Measurements from ENCODE around the gene MZF1.

The MZF1 gene

DNA sequence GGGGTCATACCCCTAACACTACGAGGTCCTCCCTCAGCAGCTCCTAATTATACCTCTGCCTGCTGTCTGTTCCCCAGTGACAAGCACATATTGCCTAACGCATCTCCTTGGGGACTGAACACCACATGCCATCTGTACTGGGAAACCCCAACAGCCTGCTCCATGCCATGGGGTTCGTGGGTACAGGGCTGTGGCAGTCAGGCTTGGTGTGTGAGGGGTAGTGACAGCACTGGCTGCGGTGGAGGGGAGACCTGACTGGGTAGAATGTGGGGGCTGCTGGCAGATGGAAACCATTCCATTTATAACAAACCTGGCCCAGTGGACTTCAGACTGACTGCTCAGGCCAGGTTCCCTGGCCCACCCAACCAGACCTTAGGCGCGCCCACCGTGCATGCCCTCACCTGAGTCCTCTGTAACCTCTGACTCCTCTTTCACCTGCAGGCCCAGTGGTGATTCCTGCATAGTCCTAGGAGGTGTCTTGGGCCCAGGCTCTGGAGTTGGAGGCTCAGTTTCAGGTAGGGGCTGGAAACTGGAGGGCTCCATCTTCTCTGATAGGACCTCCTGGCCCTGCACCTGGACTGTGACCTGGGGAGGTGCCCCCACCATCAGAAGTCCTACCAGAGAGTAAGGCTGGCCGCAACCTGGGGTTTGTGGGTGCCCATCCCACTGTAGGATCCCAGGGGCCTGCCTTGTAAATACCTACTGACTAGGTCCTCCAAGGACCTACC lies 3.0 kb downstream of the MZF1 start:
- DNase-seq = no peak

DNA sequence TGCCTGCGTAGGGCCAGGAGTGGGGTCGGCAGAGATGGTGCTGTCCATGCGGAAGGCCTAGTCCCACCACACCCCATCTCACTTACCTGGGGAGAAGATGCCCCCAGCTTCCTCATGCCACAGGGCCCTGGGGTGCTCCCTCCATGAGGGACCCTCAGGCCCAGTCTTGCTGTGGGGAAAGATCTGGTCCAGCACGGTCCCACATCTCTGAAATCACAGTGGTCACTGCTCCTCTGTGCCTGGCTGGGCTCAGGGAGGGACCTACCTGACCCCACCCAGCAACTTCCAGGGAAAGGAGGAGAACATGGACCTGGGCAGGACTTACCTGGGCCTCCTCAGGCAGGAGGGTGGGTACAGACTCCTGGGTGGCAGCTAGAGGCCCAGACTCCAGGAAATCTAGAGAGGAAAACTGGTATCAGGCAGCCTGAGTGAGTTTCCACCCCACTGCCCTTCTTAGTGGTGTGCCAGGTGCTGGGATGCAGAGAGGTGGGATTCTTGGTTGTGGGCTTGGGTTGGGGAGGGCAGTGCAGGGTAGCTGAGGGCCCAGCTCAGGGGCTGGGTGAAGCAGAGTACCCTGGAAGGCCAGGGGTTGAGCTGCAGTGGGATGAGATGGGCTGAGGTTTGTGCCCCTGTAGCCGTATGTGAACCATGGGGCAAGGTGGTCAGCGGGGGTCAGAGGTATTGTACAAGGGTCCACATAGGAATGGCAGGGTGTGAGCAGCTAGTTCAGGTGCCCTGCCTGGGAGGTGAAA lies 3.8 kb downstream of the MZF1 start:
- no peak for DNase-seq

DNA sequence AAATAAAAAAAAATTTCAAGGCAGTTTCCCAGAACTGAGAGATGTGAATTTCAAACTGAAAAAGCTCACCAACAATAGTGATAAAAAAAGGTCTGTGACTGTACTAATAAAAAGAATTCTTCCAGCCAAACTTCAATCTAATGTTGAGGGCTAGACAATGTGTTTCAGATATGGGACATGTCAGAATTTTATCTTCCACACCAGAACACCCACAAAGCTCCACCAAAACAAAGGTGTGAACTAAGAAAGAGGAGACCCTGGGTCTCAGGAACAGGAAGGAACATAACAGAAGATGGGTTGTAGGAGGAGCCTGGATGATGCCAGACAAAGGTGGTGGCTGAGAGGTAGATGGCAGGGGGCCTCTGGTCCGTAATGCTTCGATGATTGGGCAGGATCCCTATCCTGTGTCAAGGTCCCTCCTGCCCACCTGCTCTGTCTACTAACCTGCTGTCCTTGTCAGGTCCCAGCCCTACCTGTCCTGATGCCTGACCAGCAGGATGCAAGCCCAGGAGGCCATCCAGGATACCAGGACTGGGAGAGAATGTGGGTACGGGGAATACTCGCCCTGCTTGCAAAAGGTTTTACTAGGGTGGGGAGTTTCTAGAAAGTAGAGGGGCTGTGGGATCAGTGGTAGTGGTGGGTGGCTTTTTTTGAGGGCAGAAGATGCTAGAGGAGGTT lies 4.5 kb downstream of the MZF1 start:
- DNase-seq = no peak

DNA sequence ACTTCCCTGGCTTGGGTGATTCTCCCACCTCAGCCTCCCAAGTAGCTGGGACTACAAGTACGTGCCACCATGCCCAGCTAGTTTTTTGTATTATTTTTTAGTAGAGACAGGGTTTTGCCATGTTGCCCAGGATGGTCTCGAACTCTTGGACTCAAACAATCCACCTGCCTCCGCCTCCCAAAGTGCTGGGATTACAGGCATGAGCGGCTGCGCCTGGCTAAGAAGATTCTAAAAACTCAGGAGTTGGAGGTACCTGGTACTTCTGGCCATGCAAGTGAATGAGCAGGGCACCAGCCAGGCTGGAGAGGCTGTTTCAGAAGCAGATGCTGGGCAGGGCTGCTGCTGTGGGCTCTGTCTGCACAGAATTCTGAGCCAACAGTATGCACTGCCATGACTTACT lies 6.1 kb downstream of the MZF1 start:
- DNase-seq = no peak

DNA sequence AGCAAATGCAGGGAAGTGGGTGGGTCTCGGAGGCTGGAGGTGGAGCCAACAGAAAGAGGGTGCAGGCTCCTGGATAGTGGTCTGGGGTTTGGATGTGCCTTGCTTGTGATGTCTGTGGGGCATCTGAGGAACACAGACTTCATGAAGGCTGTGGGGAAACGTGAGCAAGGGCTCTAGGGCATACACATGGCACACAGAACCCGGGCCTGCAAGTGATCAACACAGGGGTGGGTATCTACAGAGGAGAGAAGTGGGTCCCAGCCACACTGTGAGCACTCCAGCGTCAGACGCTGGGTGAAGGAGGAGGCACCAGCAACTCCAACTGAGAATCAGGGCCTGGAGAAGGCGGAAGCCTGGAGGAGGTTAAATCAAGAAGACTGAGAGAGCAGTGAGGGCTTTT lies 9.3 kb downstream of the MZF1 start:
- no peak for DNase-seq

DNA sequence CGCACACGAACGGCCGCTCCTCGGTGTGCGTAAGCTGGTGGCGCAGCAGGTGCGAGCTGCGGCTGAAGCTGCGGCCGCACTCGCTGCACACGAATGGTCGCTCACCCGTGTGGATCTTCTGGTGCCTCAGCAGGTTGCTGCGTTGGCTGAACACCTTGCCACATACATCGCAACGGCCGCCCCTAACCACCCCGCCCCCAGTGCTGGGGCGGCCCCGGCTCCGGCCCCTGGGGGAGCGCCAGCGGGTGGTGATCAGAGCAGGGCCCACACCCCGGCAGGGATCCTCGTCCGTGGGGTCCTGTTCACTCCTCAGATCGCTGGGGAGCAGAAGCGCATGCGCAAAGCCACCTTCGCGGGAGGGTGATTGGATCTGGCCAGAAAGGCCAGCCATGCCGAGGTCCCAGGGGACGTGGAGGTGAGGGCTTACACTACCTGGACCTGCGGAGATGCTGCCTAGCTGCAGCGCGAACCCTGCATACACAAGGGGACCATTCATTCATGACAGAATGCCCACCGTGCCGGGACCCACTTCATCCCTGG lies 10.0 kb downstream of the MZF1 start:
- DNase-seq = no peak

DNA sequence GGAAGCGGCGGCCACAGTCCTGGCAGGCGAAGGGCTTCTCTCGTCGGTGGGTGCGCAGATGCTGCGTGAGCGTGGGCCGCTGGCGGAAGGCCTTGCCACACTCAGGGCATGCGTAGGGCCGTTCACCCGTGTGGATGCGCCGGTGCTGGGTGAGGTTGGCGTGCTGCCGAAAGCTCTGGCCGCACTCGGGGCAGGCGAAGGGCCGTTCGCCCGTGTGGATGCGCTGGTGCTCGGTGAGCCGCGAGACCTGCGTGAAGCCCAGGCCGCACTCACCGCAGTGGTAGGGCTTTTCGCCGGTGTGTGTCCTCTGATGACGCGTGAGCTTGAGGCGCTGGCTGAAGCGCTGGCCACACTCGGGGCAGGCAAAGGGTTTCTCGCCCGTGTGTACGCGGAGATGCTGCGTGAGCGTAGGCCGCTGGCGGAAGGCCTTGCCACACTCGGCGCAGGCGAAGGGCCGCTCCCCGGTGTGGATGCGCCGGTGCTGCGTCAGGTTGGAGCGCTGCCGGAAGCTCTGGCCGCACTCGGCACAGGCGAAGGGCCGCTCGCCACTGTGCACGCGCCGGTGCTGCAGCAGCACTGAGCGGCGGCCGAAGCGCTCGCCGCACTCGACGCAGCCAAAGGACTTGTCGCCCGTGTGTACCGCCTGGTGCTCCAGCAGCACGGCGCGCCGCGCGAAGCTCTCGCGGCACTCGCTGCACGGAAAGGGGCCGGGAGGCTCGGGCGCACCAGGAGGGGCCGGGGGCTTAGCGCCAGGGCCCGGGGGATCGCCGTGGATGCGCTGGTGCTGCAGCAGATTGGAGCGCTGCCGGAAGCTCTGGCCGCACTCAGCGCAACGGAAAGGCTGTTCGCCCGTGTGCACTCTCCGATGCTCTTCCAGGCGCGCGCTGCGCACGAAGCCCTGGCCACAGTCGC lies 10.8 kb downstream of the MZF1 start:
- no peak for DNase-seq

DNA sequence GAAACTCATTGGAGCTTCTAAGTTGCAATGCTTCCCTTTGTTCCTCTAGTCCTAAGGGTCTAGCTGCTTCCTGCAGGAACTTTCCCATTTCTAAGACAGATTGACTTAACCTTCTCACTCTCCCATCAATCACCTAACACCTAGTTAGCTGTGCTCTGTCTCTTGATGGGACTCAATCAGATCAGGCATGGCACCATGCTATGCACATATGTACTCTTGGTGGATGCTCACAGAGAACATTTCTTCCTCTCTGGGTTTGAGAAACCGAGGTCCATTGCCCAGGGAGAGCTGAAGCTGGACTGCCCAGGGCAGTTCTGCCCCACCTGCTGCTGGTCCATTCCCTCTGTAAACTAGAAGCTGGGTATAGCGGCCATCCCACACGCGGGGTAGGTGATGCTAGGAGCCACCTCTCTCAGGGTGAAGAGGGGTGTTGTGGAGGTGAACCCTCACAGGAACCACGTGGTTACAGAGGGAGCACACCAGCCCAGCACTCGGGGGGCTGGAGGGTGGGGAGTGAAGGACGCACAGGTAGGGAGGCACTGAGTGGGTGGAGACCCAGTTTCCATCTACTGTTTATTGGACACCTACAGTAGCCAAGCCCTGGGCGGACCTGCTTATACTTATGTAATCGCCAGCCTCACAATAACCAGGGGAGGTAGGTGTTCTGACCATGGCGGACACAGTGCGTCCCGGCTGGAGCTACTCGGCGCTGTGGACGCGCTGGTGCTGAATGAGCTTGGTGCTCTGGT lies 11.6 kb downstream of the MZF1 start:
- DNase-seq = no peak

DNA sequence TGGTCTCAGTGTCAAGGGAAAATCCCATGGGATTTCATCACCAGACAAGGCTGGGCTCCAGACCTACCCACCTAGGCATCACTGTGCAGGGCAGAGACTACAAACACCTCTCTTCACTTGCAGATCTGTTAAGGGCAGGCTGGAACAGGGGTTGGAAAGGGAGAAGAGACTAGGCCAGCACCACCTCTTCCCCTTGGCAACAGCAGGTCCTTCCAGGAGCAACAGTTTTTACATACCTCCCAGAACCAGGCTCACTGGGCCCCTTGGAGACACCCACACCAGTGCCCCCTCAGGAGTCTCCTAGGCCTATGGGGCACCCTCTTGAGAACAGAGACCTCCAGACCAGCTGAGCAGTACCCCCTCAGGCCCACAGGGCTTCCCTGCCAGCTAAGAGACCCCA lies 12.2 kb downstream of the MZF1 start:
- DNase-seq = no peak

DNA sequence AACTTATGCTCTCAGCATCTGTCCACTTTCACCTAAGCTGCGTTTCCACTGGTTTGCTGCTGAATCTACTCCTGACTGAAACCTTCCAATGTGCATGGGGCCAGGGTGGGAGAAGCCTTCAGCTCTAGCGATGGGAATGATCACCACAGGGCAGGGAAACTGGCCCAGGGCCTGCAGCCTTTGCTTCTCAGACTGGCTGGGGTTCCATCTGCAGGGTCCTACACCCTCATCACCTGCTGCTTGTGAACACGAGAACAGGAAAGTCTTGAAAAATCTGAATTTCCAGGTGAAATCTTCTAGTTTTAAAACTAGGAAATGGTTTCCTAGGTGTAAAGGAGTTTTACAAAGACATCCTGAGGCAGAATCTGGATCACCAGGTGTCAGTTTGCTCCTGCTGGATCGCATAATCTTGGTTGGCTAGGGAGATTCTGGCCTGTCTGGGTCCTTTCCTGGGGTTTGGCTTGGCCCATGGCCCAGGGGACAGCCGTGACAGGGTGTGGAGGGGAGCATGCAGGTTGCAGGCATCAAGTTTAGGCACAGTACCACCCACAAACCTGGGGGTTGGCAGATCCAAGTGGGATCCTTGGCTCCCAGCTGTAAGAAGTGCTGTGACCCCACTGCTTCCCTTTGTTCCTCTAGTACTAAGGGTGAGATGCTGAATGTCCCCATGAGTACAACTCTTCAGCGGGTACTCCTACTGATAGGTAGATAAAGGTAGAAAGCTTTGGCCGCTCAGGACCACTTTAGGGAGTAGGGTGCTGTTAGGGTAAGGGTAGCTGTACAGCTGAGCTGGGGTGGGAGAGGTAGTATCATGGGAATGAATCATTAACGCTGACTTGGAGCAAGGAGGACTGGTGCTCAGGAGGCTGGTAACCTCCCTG lies 12.9 kb downstream of the MZF1 start:
- DNase-seq = no peak

DNA sequence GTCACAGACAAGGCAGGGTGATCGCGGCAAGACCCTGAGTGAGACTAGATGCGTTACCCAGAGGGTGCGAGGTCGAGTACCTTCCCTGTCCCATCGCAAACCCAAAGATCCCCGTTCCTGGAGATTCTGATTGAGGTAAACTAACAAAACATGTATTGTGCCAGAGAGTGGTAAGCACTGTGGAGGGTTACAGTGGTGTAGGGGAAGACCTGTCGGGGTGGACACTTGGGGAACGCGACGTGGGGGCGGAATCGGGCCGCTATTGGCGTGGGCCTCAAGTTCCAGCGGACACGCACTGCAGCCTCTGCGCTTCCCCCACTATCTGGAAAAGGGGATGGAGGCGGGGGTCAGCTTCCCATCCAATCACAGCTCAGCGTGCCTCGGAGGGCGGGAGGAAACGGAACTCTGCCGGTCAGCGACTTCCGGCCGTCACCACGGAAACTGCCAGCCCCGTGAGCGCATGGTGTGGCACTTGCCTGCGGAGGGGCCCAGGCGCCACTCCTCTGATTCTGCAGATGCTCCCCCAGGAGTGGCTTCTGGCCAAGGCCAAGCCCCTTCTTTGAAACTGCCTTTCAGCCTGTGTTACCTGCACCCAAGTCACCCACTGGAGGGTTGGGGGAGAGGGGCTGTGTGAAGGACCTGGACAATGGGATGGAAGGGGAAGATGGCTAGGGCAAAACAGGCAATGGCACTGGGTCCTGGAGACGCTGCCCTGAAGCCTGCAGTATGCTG lies 13.7 kb downstream of the MZF1 start:
- no peak for DNase-seq

DNA sequence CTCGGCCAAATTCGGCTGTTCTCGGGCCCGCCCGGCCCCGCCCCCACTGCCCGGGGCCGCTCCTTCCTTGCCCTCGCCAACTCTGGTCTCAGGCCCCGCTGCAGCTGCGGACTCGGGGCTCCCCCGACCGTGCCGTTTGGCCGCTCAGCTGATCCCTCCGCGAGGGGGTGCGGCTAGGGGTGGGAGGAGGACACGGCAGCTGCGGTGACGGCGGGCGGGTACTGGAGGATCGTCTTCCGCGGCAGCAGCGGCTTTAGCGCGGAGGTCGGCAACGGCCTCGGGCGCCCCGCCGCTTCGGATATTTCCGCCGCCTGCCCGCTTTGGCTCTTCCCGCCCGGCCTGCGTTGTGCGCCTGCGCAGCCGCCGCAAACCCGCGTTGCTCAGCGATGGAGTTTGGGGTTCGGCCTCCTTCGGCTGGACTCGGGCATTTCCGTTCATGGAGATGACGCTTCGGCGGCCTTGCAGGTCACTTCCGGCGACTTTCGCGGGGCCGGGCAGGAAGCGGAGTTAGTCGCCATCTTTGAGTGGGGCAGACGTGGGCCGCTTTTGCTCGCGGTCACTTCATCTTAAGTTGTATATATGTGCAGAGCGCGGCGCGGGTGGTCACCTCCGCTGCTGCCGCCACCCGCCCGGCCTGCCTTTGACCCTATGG lies 14.4 kb downstream of the MZF1 start:
- no peak for DNase-seq

DNA sequence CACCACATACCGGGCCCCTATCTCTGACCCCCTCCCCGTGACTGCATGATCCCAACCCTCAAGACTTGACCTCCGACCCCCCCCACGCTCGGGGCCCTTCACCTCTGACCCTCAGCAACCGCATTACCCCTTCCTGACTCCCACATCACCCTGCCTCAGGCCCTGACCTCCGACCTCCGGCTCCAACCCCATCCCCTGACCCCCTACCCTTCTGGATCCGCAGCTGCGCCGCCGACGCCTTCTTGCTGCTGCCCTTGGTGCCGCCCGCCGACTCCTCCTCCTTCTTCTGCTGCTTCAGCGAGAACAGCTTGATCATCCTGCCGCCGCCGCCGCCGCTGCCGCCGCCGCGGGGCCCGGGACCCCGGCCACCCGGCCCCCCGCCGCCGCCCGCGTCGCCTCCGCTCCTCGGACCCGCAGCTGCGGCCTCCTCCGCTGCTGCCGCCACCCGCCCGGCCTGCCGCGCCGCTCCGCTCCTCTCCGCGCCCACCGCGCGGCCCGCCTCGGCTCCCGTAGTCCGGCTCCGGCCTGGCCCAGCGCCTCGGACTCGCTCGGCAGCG lies 15.0 kb downstream of the MZF1 start, which contains the start of gene UBE2M:
UBE2M (minus strand) TSS at position 546 of the 557 bp plus-strand sequence; CDS start at position 316, 230 bp downstream.
- no peak for DNase-seq

DNA sequence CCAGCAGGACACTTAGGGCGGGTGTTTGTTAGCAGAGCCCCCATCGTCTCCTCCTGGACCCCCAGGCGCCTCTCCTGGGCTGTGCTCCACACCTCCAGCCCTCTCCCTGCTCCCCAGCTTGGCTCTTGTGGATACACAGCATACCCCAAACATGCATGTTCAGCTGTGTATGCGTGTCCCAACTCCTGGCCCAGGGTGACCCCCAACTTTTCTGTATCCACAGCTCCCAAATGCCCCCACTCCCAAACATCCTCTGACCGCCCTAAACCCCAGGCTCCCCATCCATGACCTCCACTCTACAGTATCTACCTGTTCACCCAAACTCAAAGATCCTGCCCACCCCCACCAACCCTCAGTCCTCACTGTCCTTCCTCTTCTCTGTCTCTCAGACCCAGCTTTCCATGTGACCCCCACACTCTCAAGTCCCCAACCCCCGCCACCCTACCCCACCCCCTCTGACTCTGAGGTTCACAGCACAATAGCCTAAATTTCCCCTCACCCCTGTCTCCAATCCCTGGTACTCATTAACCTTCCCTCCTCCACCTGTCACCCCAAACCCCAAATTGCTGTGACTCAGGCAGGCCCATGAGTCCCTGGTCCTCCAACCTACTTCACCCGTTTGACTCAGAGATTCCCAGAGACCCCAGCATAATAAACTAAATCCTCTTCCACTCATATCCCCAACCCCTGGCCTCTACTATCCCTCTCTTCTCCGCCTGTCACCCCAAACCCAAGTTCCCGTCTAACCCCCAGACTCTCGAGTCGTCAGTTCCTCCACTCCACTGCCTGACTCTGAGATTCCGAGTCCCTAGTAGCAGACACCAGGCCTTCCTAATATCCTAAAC lies 15.7 kb downstream of the MZF1 start:
- DNase-seq = no peak

DNA sequence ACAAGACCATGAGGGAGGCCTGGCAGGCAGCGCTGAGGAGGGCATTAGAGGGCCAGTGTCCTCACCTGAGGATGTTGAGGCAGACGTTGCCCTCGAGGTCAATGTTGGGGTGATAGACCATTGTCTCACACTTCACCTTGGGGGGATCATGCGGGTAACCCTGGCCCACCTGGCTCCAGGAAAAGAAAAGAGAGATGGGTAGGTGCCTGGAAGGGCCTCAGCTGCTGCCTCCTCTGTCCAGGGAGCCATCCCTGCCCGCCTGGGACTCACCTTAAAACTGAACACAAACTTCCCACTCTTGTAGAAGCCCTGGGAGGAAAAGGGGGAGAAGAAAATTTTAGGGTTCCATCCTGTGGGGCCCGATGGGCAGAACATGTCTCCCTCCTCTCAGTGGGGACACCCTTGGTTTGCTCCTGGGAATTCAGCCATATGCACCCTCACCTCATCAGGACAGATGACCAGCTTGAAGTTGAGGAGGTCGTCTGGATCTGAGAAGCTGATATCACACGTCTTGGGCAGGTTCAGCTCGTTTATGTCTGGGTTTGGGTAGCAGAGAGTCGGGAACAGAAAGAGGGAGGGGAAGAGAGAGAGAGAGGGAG lies 16.4 kb downstream of the MZF1 start:
- DNase-seq = no peak

DNA sequence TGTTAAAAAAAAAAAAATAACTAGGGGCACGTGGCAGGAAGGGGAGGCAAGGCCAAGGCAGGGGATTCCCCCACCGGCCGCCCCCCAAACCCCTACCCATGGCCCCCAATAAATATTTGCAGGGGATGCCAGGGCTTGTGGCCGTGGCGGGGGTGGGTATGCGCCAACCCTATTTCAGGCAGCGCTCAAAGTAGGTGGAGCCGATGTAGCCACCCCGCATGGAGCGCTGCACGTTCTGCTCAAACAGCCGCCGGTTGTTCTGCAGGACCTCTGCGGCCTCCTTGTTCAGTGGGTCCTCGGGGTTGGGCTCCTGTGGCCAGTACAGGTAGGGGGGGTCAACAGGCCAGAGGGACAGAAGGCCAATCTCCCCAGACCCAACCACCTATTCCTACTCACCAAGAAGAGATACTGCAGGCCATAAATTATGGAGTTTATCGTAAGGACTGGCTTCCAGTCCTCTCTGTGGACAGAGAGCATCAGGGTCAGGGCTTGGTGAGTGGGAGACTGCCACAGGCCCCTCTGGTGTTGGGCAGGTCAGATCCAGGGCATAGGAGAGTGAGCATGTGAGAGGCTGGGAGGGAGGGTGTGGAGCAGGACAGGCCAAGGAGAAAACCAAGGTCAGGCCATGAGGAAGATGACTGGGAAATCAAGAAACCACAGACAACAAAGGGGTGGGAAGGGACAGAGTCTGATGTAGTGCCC lies 17.1 kb downstream of the MZF1 start:
- no peak for DNase-seq

DNA sequence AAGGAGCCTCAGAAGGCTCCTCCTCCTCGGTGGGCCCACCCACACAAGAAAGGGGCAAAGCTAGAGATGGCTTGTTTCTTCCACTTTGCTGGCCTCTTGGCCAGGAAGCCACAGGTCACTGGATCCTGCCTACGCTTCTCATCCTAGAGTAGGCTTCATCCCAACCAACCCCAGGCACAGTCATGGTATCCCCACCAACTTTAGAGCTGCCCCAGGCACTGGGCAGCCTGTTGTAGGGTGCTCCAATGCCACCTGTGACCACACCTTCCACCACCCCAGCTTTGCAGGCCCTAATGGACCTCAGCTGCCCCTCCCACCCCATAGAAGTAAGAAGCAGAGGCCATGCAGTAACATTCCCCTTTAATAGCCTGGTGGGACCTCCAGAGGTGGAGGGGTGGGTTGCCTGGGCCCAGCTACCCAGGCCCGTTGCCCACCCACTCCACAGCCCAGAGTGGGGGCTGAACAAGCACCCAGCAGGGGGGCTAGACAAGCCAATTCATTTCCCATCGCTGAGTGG lies 17.7 kb downstream of the MZF1 start:
- no peak for DNase-seq

Data from NCI-H2029 (cell line).